Smooth muscle cell (in vitro differentiated cells): ENCODE data around the gene VAT1. TPM values are rescaled to one million over a fixed set of nuclear protein-coding genes. Genes with fewer than 3 reads are reported as not detected.
A peak's percentile ranks its signal among the peaks of the same experiment; 100 is the strongest.

Experiments used
- DNase-seq: peaks from one replicate; lab custom pipeline; 2025; ENCODE audit not compliant: unreplicated experiment; lab: John Stamatoyannopoulos, UW
- H2AFZ ChIP-seq: fragments of 200-600 bp; sonication (generic); 2 replicates; pipeline ENCODE4 v1.6.0; 2016; ENCODE audit warnings: antibody characterized with exemption, low read depth, mild to moderate bottlenecking
- H3F3A ChIP-seq: fragments of 200-600 bp; sonication (generic); 2 replicates; pipeline ENCODE4 v1.6.0; 2017; ENCODE audit warnings: antibody characterized with exemption, low read depth
- H3K27ac ChIP-seq: fragments of 200-600 bp; sonication (generic); 2 replicates; pipeline ENCODE4 v1.5.1; 2016; ENCODE audit warnings: low read depth, mild to moderate bottlenecking
- H3K27me3 ChIP-seq: fragments of 200-600 bp; sonication (generic); 2 replicates; pipeline ENCODE4 v1.6.1; 2016; ENCODE audit warnings: low read depth, mild to moderate bottlenecking
- H3K36me3 ChIP-seq: fragments of 200-600 bp; sonication (generic); 2 replicates; pipeline ENCODE4 v1.5.1; 2016; ENCODE audit warnings: low read depth
- H3K4me1 ChIP-seq: fragments of 200-600 bp; sonication (generic); 2 replicates; pipeline ENCODE4 v1.5.1; 2016; ENCODE audit warnings: low read depth
- H3K4me2 ChIP-seq: fragments of 200-600 bp; sonication (generic); 2 replicates; pipeline ENCODE4 v1.6.0; 2016; ENCODE audit warnings: mild to moderate bottlenecking
- H3K4me3 ChIP-seq: fragments of 200-600 bp; sonication (generic); 2 replicates; pipeline ENCODE4 v1.5.1; 2016; ENCODE audit warnings: mild to moderate bottlenecking
- H3K79me2 ChIP-seq: fragments of 200-600 bp; sonication (generic); 2 replicates; pipeline ENCODE4 v1.6.0; 2016; ENCODE audit warnings: low read depth, mild to moderate bottlenecking
- H3K9ac ChIP-seq: fragments of 200-600 bp; sonication (generic); 2 replicates; pipeline ENCODE4 v1.6.0; 2016; ENCODE audit warnings: low read depth
- H3K9me3 ChIP-seq: fragments of 200-600 bp; sonication (generic); replicated peaks from 2 replicates; pipeline ENCODE4 v1.5.1; 2016; ENCODE audit warnings: low read depth
- H4K20me1 ChIP-seq: fragments of 200-600 bp; sonication (generic); 2 replicates; pipeline ENCODE4 v1.6.0; 2016; ENCODE audit warnings: low read depth
- CTCF ChIP-seq: fragments of 200-600 bp; sonication (generic); IDR thresholded peaks from 2 replicates; pipeline ENCODE4 v1.5.1; 2017; ENCODE audit warnings: borderline replicate concordance, mild to moderate bottlenecking, antibody characterized with exemption; ENCODE audit not compliant: insufficient read depth, poor library complexity, severe bottlenecking
- WGBS: methylation state at CpG from one replicate; pipeline ENCODE4 v1.1.7; 2016; ENCODE audit warnings: low lambda C conversion rate; 5-methylcytosine and 5-hydroxymethylcytosine counted together
- polyA plus RNA-seq: library from polyadenylated mRNA; unstranded; fragments of >200 nt; fragmentation: Nextera tagmentation; extraction: Ambion mirVana; gene quantifications from 2 replicates; pipeline ENCODE4 v1.2.1, GENCODE V29; 2016
- total RNA-seq: library from RNA; depleted of rRNA; stranded (reverse); fragments of >200 nt; gene quantifications from 2 replicates; pipeline ENCODE4 v1.2.3, GENCODE V29; 2014

The VAT1 gene
- total and polyA plus RNA-seq, 2 experiments from 2014 or later = 146 to 229 TPM

DNA sequence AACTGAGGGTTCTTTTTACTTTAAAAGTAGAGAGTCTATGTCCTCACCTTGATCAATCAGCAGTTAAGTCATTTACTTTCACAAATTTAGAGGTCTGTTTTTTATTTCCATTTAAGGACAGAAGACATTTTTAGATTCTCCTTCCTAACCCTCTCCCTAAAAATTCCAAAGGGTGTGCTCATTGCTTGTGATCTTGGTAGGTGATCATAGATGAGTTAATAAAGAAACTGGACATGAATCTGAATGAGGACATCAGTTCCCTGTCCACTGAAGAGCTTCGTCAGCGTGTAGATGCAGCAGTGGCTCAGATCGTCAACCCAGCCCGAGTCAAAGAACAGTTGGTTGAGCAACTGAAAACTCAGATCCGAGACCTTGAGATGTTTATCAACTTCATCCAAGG is 33.0 kb downstream of the VAT1 start:
- no peak overlapping the region for H2AFZ ChIP-seq
- no peaks in the 10 kb centered on the region for H3K4me1 ChIP-seq
- H3K36me3 ChIP-seq = peaks cover 22% of the 10 kb centered on the region
- H3K4me3 ChIP-seq = no peak overlapping the region
- no peak overlapping the region for H3K9ac ChIP-seq
- peaks cover under 1% of the 10 kb centered on the region for H3F3A ChIP-seq
- H3K9me3 ChIP-seq = no peaks in the 10 kb centered on the region
- no peak for DNase-seq
- no peak for TF ChIP-seq CTCF
- WGBS = 96% methylated on average over 5 of the region's 5 CpGs
- peaks cover 8% of the 10 kb centered on the region for H3K79me2 ChIP-seq
- H3K27me3 ChIP-seq = no peaks in the 10 kb centered on the region
- H3K4me2 ChIP-seq = no peak overlapping the region
- peaks cover 9% of the 10 kb centered on the region for H4K20me1 ChIP-seq
- no peak overlapping the region for H3K27ac ChIP-seq

DNA sequence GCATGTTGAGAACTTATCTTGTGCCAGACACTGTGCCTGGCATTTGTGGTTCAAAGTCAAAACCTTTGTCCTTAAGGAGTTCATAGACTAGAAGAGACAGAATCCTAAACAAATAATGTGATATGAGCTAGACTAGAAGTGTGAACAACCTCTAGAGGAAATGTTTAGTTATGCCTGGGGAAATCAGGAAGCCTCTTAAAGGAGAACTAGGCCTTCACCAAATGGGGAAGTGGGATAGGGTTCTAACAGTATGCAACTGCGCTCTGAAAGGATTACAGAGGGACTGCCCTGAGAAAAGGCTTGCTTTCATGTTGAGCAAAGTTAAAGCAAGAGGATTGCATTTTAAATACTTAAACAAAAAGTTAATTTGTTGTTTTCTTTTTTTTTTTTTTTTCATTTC is 37.0 kb downstream of the VAT1 start:
- H3K4me1 ChIP-seq = no peaks in the 10 kb centered on the region
- H3F3A ChIP-seq = no peaks in the 10 kb centered on the region
- no peaks in the 10 kb centered on the region for H3K9me3 ChIP-seq
- TF ChIP-seq CTCF = no peak
- no peak overlapping the region for H3K4me2 ChIP-seq
- peaks cover 22% of the 10 kb centered on the region for H3K36me3 ChIP-seq
- peaks cover 37% of the 10 kb centered on the region for H3K79me2 ChIP-seq
- H3K27me3 ChIP-seq = no peaks in the 10 kb centered on the region
- peaks cover 30% of the 10 kb centered on the region for H4K20me1 ChIP-seq
- H3K27ac ChIP-seq = no peak overlapping the region
- no peak overlapping the region for H3K9ac ChIP-seq
- DNase-seq = no peak
- no peak overlapping the region for H3K4me3 ChIP-seq
- H2AFZ ChIP-seq = no peak overlapping the region
- 82% methylated on average over 1 of the region's 1 CpG for WGBS

- no peak overlapping the region for H3K4me3 ChIP-seq
- peaks cover 30% of the 10 kb centered on the region for H4K20me1 ChIP-seq
- H3K27ac ChIP-seq = no peak overlapping the region
- peaks cover 37% of the 10 kb centered on the region for H3K79me2 ChIP-seq
- H2AFZ ChIP-seq = no peak overlapping the region
- TF ChIP-seq CTCF = no peak
- H3F3A ChIP-seq = no peaks in the 10 kb centered on the region
- no peak overlapping the region for H3K9ac ChIP-seq
- DNase-seq = no peak
- H3K9me3 ChIP-seq = no peaks in the 10 kb centered on the region
- peak overlapping the region; percentile 99 for H3K4me2 ChIP-seq
- H3K27me3 ChIP-seq = no peaks in the 10 kb centered on the region
- H3K36me3 ChIP-seq = peaks cover 6% of the 10 kb centered on the region
- peaks cover 7% of the 10 kb centered on the region for H3K4me1 ChIP-seq
These were observed 39.9 kb downstream of the VAT1 start for GRCh38 chr17:42982266-42982665.

GRCh38 chr17:42980766-42981397 is 41.3 kb downstream of the VAT1 start:
- whole genome bisulfite sequencing = 1% methylated on average over 49 of the region's 67 CpGs
- DNase-seq = no peak
- H3K4me1 ChIP-seq = peaks cover 7% of the 10 kb centered on the region
- H3K27ac ChIP-seq = peak overlapping the region; percentile 81
- peaks cover 37% of the 10 kb centered on the region for H3K79me2 ChIP-seq
- H3K36me3 ChIP-seq = no peaks in the 10 kb centered on the region
- peak overlapping the region; percentile 79 for H2AFZ ChIP-seq
- H4K20me1 ChIP-seq = peaks cover 30% of the 10 kb centered on the region
- H3K4me3 ChIP-seq = peak overlapping the region; percentile 93
- H3K4me2 ChIP-seq = peak overlapping the region; percentile 99
- H3F3A ChIP-seq = no peaks in the 10 kb centered on the region
- H3K27me3 ChIP-seq = no peaks in the 10 kb centered on the region
- no peak for TF ChIP-seq CTCF
- H3K9me3 ChIP-seq = no peaks in the 10 kb centered on the region
- H3K9ac ChIP-seq = peak overlapping the region; percentile 90
